Retina (tissue), 1 donor: Measurements from ENCODE around the gene IL1A.
"Not testable (repeated sequence)": the region's sequence is repeated elsewhere in the genome, so short reads cannot be mapped to it uniquely, and the experiment has no call there.

Experiments
- DNase-seq: peaks from one replicate; pipeline ENCODE4 v3.0.0-alpha.2; 2016

The IL1A gene

GRCh38 chr2:112784199-112785189 is at the start of gene IL1A:
Gene IL1A, minus strand, starts transcription at chr2:112784493. Its CDS starts 723 bp downstream, at chr2:112783770.
- DNase-seq: no peak

- no peak for DNase-seq
Observed at GRCh38 chr2:112833976-112834375, 49.7 kb upstream of the IL1A start.

- DNase-seq: not testable (repeated sequence)
Observed at GRCh38 chr2:112833639-112833931, 49.3 kb upstream of the IL1A start.

- DNase-seq: no peak
Observed at GRCh38 chr2:112832841-112833638, 48.7 kb upstream of the IL1A start.

- DNase-seq: no peak
Observed at GRCh38 chr2:112831946-112832840, 47.9 kb upstream of the IL1A start.

- DNase-seq: no peak
Observed at GRCh38 chr2:112831513-112831845, 47.2 kb upstream of the IL1A start.

- no peak for DNase-seq
Observed at GRCh38 chr2:112830682-112831512, 46.6 kb upstream of the IL1A start.

- DNase-seq: no peak
Observed at GRCh38 chr2:112829961-112830681, 45.8 kb upstream of the IL1A start.

GRCh38 chr2:112829101-112829960 is 45.0 kb upstream of the IL1A start:
- no peak for DNase-seq

- no peak for DNase-seq
Observed at GRCh38 chr2:112828251-112828691, 44.0 kb upstream of the IL1A start.

- DNase-seq: no peak
Observed at GRCh38 chr2:112827604-112828185, 43.4 kb upstream of the IL1A start.

- DNase-seq: no peak
Observed at GRCh38 chr2:112827009-112827408, 42.7 kb upstream of the IL1A start.

GRCh38 chr2:112825706-112826105 is 41.4 kb upstream of the IL1A start:
- no peak for DNase-seq

GRCh38 chr2:112824694-112825085 is 40.4 kb upstream of the IL1A start:
- no peak for DNase-seq

- no peak for DNase-seq
Observed at GRCh38 chr2:112821682-112822081, 37.4 kb upstream of the IL1A start.

- DNase-seq: no peak
Observed at GRCh38 chr2:112821142-112821541, 36.8 kb upstream of the IL1A start.

- DNase-seq: no peak
Observed at GRCh38 chr2:112820343-112820742, 36.0 kb upstream of the IL1A start.

- DNase-seq: no peak
Observed at GRCh38 chr2:112819081-112819480, 34.8 kb upstream of the IL1A start.

- no peak for DNase-seq
Observed at GRCh38 chr2:112818094-112818902, 34.0 kb upstream of the IL1A start.
